Neural progenitor cell (in vitro differentiated cells): ENCODE data around the gene DRC3. TPM values are rescaled to one million over a fixed set of nuclear protein-coding genes. Genes with fewer than 3 reads are reported as not detected.

Experiments
- DNase-seq: peaks from one replicate; pipeline ENCODE4 v3.0.0-alpha.2; 2016; ENCODE audit warnings: low spot score
- H2AFZ ChIP-seq: fragments of 200-600 bp; sonication (generic); replicated peaks from 2 replicates; pipeline ENCODE4 v1.6.1; 2016; ENCODE audit warnings: antibody characterized with exemption
- H3F3A ChIP-seq: fragments of 200-600 bp; sonication (generic); 2 replicates; pipeline ENCODE4 v1.6.1; 2016; ENCODE audit warnings: antibody characterized with exemption, low read depth
- H3K27ac ChIP-seq: fragments of 200-600 bp; sonication (generic); 2 replicates; pipeline ENCODE4 v1.5.1; 2016; ENCODE audit warnings: mild to moderate bottlenecking
- H3K27me3 ChIP-seq: fragments of 200-600 bp; sonication (generic); 2 replicates; pipeline ENCODE4 v1.6.1; 2016; ENCODE audit warnings: mild to moderate bottlenecking, moderate library complexity
- H3K36me3 ChIP-seq: fragments of 200-600 bp; sonication (generic); 2 replicates; pipeline ENCODE4 v1.5.1; 2016
- H3K4me1 ChIP-seq: fragments of 200-600 bp; sonication (generic); 2 replicates; pipeline ENCODE4 v1.6.1; 2016; ENCODE audit warnings: mixed run types
- H3K4me2 ChIP-seq: fragments of 200-600 bp; sonication (generic); 2 replicates; pipeline ENCODE4 v1.6.1; 2016
- H3K4me3 ChIP-seq: fragments of 200-600 bp; sonication (generic); 2 replicates; pipeline ENCODE4 v1.5.1; 2016
- H3K79me2 ChIP-seq: fragments of 200-600 bp; sonication (generic); 2 replicates; pipeline ENCODE4 v1.6.1; 2016; ENCODE audit warnings: low read depth
- H3K9ac ChIP-seq: fragments of 200-600 bp; sonication (generic); 2 replicates; pipeline ENCODE4 v1.6.1; 2016
- H3K9me3 ChIP-seq: fragments of 200-600 bp; sonication (generic); 2 replicates; pipeline ENCODE4 v1.5.1; 2016; ENCODE audit warnings: low read depth
- H4K20me1 ChIP-seq: fragments of 200-600 bp; sonication (generic); 2 replicates; pipeline ENCODE4 v1.6.1; 2016; ENCODE audit warnings: low read depth
- H3K27ac Mint-ChIP-seq: 3 replicates; pipeline ENCODE4 v1.8.0; 2021; ENCODE audit warnings: mixed read lengths
- H3K27me3 Mint-ChIP-seq: 2 replicates; pipeline ENCODE4 v1.8.0; 2022; ENCODE audit warnings: low read depth, mild to moderate bottlenecking, inconsistent platforms, moderate library complexity, mixed read lengths; ENCODE audit not compliant: insufficient read depth
- H3K36me3 Mint-ChIP-seq: 3 replicates; pipeline ENCODE4 v1.8.0; 2021; ENCODE audit warnings: mixed read lengths
- H3K4me1 Mint-ChIP-seq: 3 replicates; pipeline ENCODE4 v1.8.0; 2021; ENCODE audit warnings: mixed read lengths
- H3K4me3 Mint-ChIP-seq: 3 replicates; pipeline ENCODE4 v1.8.0; 2021; ENCODE audit warnings: mild to moderate bottlenecking, moderate library complexity, mixed read lengths
- H3K9me3 Mint-ChIP-seq: 3 replicates; pipeline ENCODE4 v1.8.0; 2020; ENCODE audit warnings: mixed read lengths
- EZH2 ChIP-seq: fragments of 200-600 bp; sonication (generic); IDR thresholded peaks from 2 replicates; pipeline ENCODE4 v1.6.1; 2017; ENCODE audit warnings: antibody characterized with exemption, mild to moderate bottlenecking, moderate library complexity
- EZH2phosphoT487 ChIP-seq: fragments of 200-600 bp; sonication (generic); IDR thresholded peaks from 2 replicates; pipeline ENCODE4 v1.6.1; 2017; ENCODE audit warnings: antibody characterized with exemption
- total RNA-seq: library from RNA; depleted of rRNA; stranded (reverse); fragments of >200 nt; gene quantifications from 2 replicates; pipeline ENCODE4 v1.2.3, GENCODE V29; 2015; ENCODE audit warnings: low replicate concordance
- TF ChIP-seq, protein P1 (sequence below): fragments of 200-600 bp; sonication (generic); IDR thresholded peaks from 2 replicates; pipeline ENCODE4 v1.5.1; 2017; ENCODE audit warnings: antibody characterized with exemption, mild to moderate bottlenecking

Gene DRC3
- total RNA-seq, 1 donor from 2014 or later = 0.07 TPM

DNA sequence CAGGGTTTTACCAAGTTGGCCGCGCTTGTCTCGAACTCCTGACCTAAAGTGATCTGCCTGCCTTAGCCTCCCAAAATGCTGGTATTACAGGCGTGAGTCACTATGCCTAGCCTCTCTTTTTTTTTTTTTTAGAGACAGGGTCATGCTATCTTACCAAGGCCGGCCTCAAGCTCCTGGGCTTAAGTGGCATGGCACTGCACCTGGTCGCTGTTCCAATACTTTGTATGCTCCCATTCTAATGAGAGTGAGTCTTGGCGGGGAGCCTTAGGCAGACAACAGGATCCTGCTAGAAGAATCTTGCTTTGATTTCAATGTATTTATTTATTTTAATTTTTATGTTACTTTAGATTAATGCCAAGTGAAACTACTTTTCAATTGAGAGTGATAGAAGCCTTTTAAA is 22.3 kb upstream of the DRC3 start:
- H4K20me1 ChIP-seq = no peaks in the 10 kb centered on the region
- H3K9me3 ChIP-seq = no peaks in the 10 kb centered on the region
- no peak overlapping the region for H3K4me3 Mint-ChIP-seq
- H3K4me3 ChIP-seq = no peak overlapping the region
- no peak overlapping the region for H3K4me2 ChIP-seq
- H3F3A ChIP-seq = no peaks in the 10 kb centered on the region
- no peaks in the 10 kb centered on the region for H3K79me2 ChIP-seq
- H3K9ac ChIP-seq = no peak overlapping the region
- TF ChIP-seq EZH2phosphoT487 (no peak), EZH2 (no peak)
- TF ChIP-seq, protein P1, sequence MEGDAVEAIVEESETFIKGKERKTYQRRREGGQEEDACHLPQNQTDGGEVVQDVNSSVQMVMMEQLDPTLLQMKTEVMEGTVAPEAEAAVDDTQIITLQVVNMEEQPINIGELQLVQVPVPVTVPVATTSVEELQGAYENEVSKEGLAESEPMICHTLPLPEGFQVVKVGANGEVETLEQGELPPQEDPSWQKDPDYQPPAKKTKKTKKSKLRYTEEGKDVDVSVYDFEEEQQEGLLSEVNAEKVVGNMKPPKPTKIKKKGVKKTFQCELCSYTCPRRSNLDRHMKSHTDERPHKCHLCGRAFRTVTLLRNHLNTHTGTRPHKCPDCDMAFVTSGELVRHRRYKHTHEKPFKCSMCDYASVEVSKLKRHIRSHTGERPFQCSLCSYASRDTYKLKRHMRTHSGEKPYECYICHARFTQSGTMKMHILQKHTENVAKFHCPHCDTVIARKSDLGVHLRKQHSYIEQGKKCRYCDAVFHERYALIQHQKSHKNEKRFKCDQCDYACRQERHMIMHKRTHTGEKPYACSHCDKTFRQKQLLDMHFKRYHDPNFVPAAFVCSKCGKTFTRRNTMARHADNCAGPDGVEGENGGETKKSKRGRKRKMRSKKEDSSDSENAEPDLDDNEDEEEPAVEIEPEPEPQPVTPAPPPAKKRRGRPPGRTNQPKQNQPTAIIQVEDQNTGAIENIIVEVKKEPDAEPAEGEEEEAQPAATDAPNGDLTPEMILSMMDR = no peak
- peaks cover 12% of the 10 kb centered on the region for H3K4me1 Mint-ChIP-seq
- H3K9me3 Mint-ChIP-seq = no peaks in the 10 kb centered on the region
- H3K36me3 ChIP-seq = no peaks in the 10 kb centered on the region
- H3K27me3 ChIP-seq = no peaks in the 10 kb centered on the region
- peaks cover 8% of the 10 kb centered on the region for H3K27me3 Mint-ChIP-seq
- DNase-seq = no peak
- no peak overlapping the region for H3K27ac ChIP-seq
- H3K27ac Mint-ChIP-seq = no peak overlapping the region
- H3K36me3 Mint-ChIP-seq = peaks cover 4% of the 10 kb centered on the region
- no peaks in the 10 kb centered on the region for H3K4me1 ChIP-seq
- no peak overlapping the region for H2AFZ ChIP-seq

DNA sequence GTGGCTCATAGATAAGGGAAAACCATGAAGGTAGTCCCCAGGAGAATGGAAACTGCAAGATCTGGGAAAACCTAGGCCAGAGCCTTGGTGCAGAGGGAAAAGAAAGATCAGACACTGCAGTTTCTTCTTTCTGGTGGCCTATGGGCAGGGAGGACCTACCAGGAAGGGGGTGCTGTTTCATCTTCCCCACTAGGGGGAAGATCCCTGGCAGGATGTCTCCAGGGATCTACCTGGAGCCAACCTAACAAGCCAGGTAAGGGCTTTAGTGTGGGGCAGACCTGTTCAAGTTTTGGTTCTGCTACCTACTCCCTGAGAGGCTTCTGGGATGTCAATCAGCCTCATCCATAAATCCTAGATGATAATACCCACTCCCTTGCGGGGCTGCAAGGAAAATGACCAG is 21.9 kb upstream of the DRC3 start:
- no peak overlapping the region for H3K27ac ChIP-seq

DNA sequence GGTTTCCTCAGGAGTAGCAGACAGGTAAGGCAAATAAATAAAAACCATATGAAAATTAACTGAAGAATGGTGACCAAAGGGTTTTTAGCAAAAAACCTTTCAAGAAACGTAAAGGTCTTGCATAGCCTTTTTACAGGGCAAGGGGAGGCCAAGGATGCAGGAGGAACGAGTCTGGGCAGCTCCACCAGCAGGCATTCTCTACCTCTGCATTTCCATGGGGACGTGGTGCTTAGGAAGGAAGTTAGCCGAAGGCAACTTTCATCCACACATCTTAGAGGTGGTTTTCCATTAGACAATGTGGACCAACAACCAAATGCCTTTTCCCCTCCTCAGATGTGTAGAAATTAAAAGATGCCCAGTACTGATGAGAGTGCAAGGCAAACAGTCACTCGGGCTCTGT is 21.1 kb upstream of the DRC3 start:
- Histone ChIP-seq H3K4me1 (no peaks in the 10 kb centered on the region), H3K79me2 (no peaks in the 10 kb centered on the region), H3K27ac (no peak overlapping the region), H3K27me3 (no peaks in the 10 kb centered on the region), H3K9me3 (no peaks in the 10 kb centered on the region), H3K9ac (no peak overlapping the region), H2AFZ (no peak overlapping the region), H3K36me3 (no peaks in the 10 kb centered on the region), H4K20me1 (no peaks in the 10 kb centered on the region), H3K4me3 (no peak overlapping the region), H3K4me2 (no peak overlapping the region), H3F3A (no peaks in the 10 kb centered on the region)
- Mint-ChIP-seq H3K27me3 (peaks cover 12% of the 10 kb centered on the region), H3K27ac (no peak overlapping the region), H3K4me3 (no peak overlapping the region), H3K36me3 (peaks cover 7% of the 10 kb centered on the region), H3K4me1 (peaks cover 12% of the 10 kb centered on the region), H3K9me3 (no peaks in the 10 kb centered on the region)
- TF ChIP-seq, protein P1 = no peak
- TF ChIP-seq EZH2phosphoT487 (no peak), EZH2 (no peak)
- no peak for DNase-seq

More for the DNA sequence above, 21.9 kb upstream of the DRC3 start:
- no peak overlapping the region for H3K9ac ChIP-seq
- no peak overlapping the region for H3K4me3 Mint-ChIP-seq
- H3F3A ChIP-seq = no peaks in the 10 kb centered on the region
- H4K20me1 ChIP-seq = no peaks in the 10 kb centered on the region
- no peaks in the 10 kb centered on the region for H3K9me3 Mint-ChIP-seq
- no peaks in the 10 kb centered on the region for H3K27me3 ChIP-seq
- H3K4me1 Mint-ChIP-seq = peaks cover 12% of the 10 kb centered on the region
- H3K36me3 Mint-ChIP-seq = peaks cover 7% of the 10 kb centered on the region
- H3K79me2 ChIP-seq = no peaks in the 10 kb centered on the region
- no peak overlapping the region for H3K4me2 ChIP-seq
- no peak overlapping the region for H3K4me3 ChIP-seq
- no peaks in the 10 kb centered on the region for H3K36me3 ChIP-seq
- H2AFZ ChIP-seq = no peak overlapping the region
- DNase-seq = no peak
- H3K27me3 Mint-ChIP-seq = peaks cover 12% of the 10 kb centered on the region
- H3K9me3 ChIP-seq = no peaks in the 10 kb centered on the region
- H3K4me1 ChIP-seq = no peaks in the 10 kb centered on the region
- no peak for TF ChIP-seq EZH2phosphoT487
- TF ChIP-seq, protein P1 = peak; percentile 22
- no peak overlapping the region for H3K27ac Mint-ChIP-seq
